CD4-positive, alpha-beta T cell treated with Interleukin-2 at 100 ng/mL for 4 hours (primary cell): ENCODE measurements around the gene FGFR3.

Source experiments
- DNase-seq: peaks from one replicate; pipeline ENCODE4 v3.0.0-alpha.2; 2020; ENCODE audit warnings: low spot score

The FGFR3 gene

DNA sequence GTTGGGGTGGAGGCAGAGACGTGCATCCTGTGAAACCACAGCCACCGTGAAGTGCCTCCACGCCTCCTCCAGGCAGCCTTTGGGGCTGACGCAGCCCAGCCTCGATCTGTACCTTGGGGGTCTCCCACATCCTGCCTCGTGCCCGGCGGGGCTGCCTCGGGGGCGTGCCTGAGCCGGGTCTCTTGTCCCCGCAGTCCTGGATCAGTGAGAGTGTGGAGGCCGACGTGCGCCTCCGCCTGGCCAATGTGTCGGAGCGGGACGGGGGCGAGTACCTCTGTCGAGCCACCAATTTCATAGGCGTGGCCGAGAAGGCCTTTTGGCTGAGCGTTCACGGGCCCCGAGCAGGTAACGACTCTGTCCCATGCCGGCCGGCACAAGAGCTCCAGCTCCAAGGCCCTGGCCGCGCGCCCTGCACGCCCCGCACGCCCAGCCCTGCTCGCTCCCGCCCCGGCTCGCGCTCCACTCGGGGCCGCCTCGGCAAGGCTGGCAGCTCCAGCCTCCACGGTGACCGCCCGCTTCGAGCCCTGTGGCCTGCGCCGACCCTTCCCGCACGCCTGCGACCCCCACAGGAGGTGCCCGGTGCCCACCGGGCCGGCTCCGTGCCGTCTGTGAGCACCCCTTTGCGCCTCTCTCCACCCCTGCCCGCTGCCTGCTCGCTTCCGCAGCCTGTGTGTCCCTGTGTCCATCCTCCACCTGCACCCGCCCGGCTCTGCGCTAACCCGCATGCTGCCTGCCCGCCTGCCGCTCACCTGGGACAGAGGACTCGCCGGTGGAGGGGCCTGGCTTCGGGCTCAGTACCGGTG lies 9.8 kb downstream of the FGFR3 start:
- DNase-seq: no peak

DNA sequence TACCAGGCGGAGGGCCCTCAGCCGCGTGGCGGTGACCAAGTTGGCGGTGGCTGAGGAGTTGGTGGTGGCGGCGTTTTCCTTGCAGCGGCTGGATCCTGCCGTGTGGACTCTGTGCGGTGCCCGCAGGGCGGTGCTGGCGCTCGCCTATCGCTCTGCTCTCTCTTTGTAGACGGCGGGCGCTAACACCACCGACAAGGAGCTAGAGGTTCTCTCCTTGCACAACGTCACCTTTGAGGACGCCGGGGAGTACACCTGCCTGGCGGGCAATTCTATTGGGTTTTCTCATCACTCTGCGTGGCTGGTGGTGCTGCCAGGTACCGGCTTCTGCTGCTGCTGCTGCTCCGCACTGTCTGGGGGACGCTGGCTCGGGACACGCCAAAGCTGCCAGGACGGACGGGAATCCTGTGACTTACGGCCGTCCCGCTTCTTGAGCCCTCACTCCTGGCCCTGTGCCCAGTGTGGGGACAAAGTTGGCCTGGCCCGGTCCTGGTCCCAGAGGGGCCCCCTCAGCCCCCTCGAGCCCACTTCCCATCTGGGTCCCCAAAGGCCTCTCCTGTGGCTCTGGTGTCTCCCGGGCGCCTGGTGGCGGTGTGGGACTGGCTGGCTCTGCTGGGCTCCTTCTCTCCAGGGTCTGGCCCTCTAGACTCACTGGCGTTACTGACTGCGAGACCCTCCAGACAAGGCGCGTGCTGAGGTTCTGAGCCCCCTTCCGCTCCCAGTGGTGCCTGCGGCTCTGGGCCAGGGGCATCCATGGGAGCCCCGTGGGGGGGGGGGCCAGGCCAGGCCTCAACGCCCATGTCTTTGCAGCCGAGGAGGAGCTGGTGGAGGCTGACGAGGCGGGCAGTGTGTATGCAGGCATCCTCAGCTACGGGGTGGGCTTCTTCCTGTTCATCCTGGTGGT lies 10.7 kb downstream of the FGFR3 start:
- DNase-seq: no peak

GRCh38 chr4:1804638-1805492 lies 11.8 kb downstream of the FGFR3 start:
- no peak for DNase-seq

GRCh38 chr4:1805493-1806222 lies 12.6 kb downstream of the FGFR3 start:
- no peak for DNase-seq

DNA sequence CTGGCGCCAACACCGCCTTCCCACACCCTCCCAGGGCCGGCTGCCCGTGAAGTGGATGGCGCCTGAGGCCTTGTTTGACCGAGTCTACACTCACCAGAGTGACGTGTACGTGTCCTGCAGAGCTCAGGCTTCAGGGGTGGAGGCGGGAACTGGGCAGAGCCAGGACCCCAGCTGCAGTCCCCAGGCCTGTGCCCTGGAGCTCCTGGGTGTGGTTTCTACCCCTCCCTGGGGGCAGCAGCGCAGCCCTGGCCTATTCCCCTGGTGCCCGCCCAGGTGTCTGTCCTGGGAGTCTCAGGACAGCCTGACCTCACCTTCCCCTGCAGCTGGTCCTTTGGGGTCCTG lies 13.1 kb downstream of the FGFR3 start:
- no peak for DNase-seq

DNA sequence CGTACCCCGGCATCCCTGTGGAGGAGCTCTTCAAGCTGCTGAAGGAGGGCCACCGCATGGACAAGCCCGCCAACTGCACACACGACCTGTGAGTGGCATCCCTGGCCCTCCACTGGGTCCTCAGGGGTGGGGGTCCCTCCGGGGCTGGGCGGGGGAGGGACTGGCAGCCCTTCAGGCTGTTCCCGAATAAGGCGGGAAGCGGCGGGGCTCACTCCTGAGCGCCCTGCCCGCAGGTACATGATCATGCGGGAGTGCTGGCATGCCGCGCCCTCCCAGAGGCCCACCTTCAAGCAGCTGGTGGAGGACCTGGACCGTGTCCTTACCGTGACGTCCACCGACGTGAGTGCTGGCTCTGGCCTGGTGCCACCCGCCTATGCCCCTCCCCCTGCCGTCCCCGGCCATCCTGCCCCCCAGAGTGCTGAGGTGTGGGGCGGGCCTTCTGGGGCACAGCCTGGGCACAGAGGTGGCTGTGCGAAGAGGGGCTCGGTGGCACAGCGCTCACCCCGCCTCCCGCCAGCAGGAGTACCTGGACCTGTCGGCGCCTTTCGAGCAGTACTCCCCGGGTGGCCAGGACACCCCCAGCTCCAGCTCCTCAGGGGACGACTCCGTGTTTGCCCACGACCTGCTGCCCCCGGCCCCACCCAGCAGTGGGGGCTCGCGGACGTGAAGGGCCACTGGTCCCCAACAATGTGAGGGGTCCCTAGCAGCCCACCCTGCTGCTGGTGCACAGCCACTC lies 13.7 kb downstream of the FGFR3 start:
- DNase-seq: no peak

- DNase-seq: no peak
Observed at GRCh38 chr4:1807332-1807777, 14.3 kb downstream of the FGFR3 start.

DNA sequence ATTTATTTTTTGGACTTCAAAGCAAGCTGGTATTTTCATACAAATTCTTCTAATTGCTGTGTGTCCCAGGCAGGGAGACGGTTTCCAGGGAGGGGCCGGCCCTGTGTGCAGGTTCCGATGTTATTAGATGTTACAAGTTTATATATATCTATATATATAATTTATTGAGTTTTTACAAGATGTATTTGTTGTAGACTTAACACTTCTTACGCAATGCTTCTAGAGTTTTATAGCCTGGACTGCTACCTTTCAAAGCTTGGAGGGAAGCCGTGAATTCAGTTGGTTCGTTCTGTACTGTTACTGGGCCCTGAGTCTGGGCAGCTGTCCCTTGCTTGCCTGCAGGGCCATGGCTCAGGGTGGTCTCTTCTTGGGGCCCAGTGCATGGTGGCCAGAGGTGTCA lies 15.3 kb downstream of the FGFR3 start:
- no peak for DNase-seq

DNA sequence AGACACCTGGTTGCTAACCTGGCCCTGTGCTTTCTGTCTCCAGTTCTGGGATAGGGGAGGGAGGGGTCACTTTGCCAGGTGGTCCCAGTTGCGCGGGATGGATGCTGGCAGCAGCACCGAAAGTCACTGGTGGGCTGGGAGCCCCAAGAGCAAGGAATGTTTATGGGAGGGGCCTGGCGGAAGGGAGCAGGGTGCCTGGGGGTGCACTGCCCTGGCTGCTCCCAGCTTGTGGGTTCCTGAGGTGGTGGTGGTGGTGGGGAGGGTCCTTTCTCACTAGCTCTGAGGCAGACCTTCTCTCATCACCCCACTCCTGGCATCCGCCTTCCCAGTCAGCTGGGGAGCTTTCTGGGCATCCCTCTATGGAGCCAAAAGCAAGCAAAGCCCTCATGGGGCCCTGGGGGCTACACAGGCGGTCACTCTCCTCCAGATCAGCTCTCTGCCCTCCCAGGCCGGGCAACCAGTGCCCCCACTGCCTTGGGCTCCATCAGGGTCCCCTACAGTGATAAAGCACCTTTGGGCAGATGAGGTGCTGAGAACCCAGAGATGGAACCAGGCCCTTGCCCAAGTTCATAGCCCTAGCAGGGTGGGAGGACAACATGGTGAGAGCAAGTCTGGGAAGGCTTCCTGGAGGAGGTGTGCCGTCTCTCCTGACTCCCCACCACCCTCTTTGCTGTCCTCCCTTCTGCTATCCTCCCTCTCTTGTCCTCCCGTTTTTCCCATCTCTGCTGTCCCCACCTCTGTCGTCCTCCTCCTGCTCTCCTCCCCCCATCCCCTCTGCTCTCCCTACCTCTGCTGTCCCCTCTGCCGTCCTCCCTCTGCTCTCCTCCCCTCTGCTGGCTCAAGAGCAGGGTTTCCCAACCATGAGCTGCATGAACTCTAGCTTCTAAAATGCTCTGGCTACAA lies 16.0 kb downstream of the FGFR3 start:
- DNase-seq: no peak

DNA sequence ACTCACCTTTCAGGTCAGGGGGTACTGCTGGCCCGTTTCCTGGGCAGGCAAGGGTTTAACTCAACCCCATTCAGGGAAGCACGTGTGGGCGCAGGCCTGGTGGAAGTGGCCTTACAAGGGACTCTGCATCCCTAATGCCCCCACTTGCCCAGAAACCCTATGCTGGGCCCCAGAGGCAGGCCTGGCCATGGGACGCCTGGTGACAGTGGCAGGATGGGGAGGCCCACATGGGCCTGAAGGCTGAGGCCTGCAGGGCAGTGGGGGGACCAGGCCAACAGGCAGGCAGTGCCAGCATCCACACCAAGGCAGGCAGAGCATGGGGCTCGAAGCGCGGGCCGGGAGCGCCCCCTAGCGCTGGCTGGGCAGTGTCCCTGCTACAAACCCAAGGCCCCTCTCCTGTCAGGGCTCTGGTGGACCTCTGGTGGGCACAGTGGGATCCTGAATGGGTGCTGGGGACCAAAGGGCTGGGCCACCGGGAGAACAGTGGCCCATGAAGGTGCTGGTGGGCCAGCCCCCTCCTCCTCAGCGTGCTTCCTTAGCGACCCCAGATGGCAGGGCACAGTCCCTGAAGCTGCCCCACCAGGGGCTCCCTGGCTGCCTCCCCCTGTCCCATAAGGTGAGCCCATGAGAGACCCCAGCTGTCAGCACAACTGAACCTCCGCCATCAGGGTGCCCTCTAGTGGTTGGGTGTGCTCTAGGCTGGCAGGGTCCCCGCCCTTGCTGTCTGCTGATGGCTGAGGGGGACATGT lies 16.8 kb downstream of the FGFR3 start:
- peak; percentile 60 for DNase-seq

DNA sequence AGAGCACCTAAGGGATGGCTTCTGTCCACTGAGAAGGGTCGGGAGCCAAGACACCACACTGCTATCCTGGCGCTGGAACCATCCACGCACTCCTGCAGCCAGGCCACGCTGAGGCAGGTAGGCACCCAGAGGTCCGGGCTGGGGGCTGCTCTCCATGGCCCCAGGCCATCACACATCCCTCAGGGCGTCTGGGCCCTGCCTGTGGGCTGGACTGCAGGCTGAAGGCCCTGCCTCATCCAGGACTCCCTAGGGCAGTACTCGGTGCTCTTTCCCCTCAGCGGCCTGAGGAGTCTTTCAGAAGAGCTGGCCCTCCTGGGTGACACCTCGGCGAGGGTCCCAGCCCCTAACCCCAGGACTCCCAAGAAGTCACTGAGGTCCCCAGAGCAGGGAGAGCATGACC lies 17.7 kb downstream of the FGFR3 start:
- DNase-seq: no peak

GRCh38 chr4:1812720-1813119 lies 19.6 kb downstream of the FGFR3 start:
- DNase-seq: no peak

DNA sequence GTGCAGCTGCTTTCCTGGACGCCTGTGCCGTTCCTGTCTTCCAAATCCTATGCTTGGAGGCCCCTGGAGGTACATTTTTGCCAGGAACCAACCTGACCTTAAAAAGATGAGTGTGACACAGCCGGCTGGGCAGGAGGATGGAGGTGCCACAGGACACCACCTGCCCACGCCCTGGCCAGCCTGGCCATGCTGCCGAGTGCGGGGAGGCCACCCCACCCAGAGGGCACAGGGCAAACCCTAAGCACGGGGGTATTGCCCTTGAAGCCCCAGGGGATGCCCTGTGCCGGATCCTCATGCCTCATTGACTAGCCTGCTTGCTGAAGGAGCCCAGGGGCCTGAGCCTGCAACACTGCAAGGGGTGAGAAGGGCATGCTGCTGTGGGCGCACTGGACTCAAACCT lies 20.1 kb downstream of the FGFR3 start:
- DNase-seq: no peak

DNA sequence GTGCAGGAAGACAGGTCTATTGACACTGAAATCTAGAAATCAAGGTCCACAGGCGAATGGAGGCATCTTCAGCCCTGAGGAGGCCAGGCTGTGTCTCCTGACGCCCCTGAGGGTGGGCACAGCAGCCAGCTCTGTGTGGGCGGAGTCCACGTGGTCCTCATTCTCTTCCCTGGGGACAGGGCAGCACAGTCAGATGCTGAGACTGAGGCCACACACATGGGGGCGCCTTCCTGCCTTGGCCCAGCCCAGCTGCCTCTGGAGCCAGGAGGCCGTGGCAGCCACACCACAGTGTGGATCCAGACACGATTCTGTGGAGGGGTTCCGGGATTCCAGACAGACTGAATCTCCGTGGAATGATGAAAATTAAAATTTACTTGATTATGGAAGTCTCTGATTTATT lies 20.8 kb downstream of the FGFR3 start:
- DNase-seq: no peak

DNA sequence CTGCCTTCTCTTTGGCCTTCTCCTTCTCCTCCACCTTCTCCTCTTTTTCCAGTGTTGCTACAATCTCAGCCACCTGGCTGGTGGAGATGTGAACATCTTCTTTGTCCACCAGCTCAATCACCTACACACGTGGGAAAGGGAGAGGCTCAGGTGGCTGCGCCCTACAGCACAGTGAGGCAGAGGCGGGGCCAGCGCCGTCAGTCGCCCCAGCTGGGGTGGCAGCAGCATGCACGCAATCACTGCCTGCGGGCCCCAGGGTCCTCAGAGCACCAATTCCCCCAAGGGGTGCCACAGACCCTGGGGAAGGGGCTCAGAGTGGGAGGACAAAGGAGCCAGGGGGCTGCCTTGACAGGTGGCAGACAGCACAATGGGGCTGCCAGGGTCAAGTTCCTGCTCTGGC lies 21.4 kb downstream of the FGFR3 start:
- no peak for DNase-seq

- DNase-seq: no peak
Observed at GRCh38 chr4:1815096-1815996, 22.3 kb downstream of the FGFR3 start.

DNA sequence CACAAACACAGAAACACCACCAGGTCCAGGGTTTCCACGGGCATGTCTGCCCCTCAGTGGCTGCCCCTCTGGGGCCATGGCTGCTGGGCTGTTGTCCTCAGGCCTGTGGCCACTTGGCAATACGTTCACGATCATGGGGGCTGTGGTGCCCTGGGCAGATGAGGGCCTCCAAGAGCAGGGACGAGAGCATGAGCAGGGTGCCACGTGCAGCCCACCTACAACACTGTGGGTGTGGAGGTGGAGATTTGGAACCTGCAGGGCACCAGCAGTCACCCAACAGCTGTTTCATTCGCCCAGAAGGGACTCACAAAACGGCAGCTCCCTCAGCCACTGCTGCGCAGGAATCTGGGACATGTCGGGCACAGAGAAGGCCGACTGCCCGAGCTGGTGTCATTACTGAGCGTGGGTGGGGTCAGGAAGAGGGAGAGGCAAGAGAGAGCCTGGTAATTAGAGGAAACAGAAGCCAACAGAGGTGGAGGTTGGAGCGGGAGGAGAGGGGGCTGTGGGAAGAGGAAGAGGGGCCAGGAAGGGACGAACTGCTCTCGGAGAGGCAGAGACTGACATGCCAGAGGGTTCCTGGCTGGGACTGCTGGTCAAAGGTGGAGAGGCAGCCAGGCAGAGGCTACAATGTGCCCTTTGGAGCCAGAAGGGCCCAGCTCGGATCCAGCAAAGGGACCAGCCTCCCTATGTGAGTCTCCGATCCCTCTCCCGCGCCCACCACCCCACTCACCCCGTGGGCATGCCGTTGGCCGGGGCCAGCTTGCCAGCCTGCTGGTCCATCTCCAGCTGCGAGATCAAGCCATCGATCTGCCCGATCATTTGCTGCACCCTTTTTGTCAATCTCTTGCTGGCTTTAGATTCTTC lies 23.1 kb downstream of the FGFR3 start:
- no peak for DNase-seq
